ENCODE data around the gene LGALS8.
A peak's percentile ranks its signal among the peaks of the same experiment; 100 is the strongest.

Gene LGALS8

DNA sequence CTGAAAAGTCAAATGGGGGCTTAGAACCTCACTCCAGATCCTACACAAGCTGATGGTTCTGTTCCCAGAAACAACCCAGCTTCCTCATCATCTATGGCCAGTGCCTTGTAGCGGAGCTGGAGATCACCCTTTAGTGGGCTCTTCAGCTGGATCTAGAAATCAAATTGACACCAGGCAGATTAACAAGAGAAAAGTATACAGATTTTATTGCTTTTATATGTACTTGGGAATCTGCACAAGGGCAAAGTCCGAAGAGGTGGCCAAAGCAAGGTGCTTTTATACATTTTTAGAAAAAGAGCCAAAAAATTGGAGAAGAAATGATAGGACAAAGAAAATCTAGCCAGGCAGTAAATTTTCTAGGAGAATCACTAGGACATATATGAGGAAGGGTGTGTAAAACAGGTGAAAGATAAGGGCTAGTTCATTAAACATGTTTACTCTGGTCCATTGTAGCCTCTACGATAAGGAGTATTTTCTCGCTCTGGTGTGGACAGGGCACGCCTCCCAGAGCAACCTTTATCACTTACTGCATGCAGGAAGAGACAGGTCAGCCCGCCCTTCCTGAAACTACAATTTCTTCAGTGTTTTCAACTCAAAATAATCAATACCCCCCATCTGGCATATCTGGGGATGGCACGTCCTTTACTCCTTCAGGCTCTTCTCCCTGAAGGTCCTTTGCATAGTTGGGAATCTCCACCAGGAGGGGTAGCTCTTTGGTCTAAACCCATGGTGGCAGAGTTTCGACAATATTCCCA, 14.0 kb upstream of the LGALS8 start:
- DNase-seq, result no peak

DNA sequence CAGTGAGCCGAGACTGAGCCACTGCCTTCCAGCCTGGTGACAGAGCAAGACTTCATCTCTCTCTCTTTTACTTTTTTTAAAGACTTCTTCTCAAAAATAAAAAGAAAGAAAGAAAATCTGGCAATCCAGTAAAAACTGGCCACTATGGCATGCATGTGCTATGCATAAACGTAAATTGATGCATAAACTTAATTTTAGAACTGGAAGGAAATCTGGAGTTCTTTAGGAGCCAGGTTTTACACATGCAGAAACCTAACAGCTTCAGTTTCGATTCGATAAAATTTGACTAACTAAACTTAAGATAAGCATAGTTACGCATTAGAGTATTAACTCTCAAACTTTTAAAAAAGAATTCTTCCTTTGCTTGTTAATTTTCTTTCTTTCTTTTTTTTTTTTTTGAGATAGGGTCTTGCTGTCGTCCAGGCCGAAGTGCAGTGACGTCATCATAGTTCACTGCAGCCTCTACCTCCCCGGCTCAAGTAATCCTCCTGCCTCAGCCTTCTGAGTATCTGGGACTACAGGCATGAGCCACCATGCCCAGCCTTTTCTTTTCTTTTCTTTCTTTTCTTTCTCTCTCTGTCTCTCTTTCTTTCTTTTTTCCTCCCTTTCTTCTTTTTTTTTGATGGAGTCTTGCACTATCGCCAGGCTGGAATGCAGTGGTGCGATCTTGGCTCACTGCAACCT, 11.9 kb upstream of the LGALS8 start:
- DNase-seq, result no peak

DNA sequence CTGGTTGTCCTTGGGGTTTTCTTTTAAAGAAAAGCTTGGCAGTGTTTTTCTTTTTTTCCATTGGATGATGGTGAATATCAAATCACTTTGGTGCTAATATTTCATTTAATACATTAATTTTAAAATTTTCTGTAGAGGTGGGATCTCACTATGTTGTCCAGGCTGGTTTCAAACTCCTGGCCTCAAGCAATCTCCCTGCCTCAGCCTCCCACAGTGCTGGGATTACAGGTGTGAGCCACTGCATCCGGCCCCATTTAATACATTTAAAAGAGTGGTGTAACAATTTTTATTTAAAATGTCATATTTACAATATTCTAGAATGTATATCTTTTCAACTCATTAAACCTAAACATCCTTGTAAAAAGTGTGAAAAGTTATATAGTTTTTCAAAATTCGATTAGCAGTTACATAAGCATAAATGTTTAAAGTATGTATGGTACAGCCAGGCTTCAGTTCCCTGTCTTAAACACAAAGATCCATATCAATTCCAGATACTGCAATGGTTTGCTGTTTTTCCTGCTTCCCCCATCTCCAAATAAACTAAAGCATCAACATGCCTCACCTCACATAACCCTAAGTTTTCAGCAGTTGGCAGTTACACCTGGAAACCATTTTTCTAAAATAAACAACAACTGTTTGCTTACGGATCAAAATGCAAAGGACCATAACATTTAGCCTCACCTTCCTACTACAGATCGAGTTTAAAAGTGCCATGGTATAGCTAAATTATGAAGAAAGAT, 8.9 kb upstream of the LGALS8 start:
- DNase-seq, result no peak

DNA sequence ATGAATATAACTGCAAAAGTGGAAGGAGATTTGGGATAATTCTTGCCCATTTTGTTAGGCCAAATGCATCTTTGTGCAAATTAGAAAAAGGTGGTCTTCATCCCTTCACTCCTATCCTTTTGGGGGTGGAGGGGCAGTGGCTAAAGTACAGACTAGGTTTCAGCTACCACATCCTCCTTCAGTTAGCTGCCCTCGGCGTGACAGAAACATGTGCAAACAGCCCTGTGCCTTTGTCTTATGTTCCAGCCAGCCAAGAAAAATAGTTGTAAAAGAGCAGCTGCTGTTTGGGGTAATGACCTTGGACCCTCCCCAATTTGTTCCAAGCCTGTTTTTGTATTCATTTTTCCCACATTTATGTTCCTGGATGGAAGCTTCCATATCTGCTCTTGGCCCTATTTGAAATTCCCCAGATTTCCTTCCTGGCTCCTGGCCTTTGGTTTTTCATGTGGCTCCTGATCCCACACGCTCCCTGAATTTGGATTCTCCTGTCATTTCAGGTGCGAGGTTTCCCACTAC, 8.3 kb upstream of the LGALS8 start:
- DNase-seq, result no peak

DNA sequence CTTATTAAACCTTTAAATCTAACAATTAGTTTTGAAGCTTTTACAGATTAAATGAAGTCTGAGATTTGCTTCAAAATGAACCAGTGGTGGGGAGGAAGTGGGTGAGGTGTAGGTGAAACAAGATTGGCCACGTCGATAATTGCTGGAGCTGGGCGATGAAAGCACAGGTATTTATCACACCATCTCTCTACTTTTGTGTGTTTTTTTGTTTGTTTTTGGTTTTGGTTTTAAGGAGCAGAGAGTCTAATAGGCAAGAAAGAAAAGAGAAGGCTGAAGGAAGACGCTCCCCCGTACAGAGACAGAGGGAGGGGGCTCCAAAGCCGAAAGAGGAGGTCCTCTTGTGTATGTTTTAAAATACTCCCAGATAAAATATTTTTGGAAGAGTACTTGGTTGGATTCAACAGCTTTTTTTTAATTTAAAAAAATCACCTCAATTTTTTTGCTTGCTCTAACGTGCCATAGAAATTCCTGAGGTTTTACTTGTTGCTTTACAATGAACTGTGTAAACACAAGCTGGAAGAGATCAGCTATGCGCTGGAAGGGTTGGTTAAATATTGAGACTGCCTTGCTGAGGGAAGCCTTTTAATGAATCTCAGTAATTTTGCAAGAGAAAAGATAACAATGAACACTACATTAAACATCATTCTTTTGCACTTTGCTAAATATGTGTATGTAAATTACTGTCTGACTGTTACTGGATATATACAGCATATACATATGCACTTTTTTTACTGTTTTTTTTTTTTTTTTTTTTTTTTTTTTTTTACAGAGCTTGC, 6.7 kb upstream of the LGALS8 start:
- DNase-seq, result no peak

DNA sequence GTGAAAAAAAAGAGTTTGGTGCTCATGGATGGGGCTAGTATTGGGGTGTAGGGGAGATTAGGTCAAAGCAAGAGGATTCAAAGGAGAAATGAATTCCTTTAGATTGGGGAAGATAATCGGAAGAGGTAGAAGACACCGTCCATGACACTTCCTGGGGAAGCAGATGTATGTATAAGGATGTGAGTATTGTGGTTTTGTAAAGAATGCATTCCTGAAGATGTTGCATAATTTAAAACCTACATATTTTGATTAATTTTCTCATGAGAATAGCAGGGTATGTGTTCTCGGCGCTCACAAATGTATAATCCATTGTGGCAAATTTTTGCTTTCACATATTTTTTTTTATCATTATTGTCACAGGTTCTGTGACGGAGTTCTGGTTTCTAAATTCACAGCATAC, 5.5 kb upstream of the LGALS8 start:
- no peak for DNase-seq

DNA sequence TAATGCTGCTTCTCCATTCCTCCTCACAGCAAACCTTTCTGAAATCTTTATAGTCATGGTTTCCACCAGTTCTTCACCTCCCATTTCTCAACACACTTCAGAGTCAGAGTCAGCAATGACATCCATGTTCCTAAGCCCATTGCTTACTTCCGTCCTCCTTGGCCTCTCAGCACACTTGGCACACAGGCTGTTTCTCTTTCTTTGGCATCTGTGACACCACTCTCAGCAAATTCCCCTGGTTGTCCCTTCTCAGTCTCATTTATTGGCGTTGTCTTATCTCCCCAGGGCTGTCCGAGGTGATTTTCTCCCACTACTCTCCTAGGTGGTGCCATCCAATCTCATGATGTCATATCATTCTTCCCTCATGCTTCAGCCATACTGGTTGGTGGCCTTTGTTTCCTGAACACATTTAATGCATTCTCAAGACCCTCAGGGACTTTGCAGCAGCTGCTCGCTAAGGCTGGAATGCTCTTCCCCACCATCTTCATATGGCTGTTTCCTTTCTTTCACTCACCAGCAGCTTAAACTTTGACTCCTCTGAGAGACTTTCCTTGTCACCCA, 3.3 kb upstream of the LGALS8 start:
- no peak for DNase-seq

DNA sequence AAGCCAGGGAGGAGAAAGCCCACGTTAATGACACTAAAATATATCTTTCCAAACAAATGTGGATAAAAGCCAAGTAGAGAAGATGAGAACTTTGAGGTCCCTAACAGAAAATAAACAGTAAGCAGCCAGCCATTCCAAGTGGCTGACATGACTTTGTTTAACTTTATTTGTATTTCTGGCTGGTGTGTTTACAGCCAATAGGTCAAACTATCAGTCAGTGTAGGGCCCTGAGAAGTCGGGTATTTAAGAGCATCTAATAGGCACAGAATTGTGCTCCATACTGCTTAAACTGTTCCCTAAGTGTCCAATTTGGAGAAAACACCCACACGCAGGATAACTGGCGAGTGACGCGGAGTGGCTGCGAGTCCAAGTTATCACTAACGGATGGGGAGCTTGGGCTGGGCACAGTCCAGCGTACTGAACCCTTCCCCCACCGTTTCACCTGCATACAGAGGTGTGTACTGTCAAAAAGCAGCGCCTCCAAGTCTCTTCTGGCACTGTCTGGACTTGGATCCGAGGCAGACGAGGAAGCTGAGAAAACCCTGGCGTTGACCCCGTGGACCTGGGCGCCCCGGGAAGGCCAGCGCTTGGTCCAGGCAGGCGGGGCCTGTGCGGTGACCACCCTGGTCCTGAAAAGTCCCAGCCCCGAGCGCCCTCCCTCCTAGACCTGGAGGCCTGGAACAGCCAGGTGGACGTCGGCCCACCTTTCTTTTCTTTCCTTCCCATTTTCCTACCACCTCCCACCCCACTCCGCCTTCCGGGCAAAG, 662 bp upstream of the LGALS8 start:
- DNase-seq, result no peak

DNA sequence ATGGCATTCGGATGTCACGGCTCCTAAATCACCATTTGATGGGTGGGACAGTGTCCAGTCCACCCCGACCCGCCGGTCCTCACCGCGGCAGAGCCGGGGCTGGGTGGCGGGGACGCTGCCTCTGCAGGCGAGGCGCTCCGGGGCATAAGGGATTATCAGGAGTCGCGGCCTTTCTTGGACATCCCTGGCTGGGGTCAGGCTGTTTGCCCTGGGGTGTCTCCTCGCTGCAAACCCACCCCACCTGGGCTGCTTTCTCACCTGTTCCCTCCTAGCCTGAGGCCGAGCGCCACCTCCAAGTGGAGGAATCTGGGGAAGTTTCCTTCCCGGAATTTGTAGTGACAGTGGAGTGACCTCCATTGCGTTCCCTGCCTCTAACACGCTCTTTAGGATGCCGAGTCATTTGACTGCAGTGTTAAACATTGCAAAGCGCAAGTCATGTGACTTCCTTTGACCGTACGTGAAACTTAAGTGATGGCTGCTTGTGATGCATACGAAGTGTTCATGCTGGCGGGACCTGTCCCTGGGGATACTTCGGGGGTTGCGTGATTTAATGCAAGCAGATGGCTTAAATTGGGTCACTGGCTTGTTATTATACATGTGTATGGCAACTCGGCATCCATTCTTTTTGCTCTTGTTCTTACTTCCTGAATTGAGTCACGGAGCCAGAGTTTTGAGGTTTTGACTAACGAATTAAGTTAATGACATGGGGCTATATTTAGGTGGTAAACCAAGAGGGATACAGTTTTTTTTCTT, 536 bp downstream of the LGALS8 start:
- DNase-seq, result peak; percentile 81

DNA sequence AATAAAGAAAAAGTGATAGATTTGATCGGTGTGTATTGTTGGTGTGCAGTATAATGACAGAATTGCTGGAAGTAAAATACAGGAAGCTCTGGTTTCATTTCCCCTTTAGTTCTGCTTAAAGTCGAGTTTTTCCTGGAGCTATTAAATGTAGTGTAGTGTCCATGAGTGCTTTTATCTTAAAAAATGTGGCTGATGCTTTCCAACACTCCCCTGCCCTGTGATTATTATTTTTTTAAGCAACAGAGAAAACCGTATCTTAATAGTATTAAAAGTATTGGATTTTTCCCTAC, 1.1 kb downstream of the LGALS8 start:
- DNase-seq, result no peak

DNA sequence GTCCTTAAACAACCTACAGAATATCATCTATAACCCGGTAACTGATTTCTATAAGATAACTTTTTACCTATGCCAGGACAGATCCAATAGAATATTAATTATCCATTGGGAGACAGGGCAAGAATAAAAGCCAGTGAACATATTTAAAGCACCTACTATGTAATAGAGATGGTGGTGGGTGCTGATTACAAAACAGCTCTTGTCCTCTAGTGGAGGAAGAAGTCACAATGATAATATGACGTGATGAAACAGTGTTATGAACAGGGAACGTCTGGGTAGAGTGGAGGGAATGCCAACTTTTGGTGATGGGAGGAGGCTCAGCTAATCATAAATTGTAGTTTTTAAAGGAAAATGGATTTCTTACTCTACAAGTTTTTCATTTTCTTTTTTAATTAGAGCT, 2.3 kb downstream of the LGALS8 start:
- no peak for DNase-seq

DNA sequence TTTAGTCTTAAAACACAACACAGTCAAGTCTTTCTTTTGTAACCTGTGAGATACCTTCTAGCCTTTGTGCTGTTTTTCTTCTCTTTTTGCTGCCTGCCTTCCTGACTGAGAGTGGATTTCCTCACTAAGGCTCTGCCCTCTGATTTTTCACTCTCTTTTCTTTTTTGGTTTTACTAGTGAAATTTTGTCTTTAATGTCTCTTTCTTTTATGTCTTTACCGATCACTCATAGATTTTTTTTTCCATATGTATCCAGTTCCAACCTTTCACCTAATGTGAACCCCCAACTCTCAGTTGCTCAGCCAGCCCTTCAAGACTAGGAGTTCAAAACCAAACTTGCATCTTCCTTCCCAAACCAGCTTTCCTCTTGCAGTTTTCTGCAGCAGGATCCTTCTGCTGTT, 6.5 kb downstream of the LGALS8 start:
- no peak for DNase-seq

DNA sequence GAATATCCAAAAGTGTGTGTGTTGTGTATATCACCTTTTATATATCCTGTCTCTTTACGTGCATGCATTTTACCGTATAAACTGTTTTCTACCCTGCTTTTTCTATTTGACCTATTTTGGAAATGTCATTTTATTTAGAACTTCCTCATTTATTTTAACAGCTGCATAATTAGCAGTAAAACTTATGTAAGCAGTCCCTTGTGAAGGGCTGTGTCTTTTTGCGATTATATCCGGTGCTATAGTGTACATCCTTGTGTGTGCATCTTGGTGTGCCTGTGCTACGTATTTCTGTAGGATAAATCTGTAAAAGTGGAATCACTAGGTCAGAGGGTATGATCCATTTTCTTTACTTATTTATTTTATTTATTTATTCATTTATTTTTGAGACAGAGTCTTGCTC, 7.2 kb downstream of the LGALS8 start:
- DNase-seq, result no peak

DNA sequence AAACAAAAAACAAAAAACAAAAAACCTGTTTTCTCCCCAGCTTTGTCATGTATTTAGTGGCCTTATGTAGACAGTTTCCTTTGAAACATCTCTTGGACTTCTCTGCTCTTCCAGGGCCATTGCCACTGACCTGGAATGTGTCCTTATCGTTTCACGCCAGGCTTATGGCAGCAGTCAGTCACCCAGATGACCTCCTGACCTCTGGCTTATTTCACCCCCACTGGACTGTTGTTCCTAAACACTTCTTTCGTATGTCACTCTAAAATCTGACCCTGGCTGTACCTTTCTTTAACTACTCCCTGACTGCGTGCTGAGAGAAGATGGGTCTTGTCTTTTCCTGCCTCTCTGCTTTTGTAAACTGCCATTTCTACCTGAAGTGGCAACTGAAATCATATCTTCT, 9.1 kb downstream of the LGALS8 start:
- DNase-seq, result no peak

DNA sequence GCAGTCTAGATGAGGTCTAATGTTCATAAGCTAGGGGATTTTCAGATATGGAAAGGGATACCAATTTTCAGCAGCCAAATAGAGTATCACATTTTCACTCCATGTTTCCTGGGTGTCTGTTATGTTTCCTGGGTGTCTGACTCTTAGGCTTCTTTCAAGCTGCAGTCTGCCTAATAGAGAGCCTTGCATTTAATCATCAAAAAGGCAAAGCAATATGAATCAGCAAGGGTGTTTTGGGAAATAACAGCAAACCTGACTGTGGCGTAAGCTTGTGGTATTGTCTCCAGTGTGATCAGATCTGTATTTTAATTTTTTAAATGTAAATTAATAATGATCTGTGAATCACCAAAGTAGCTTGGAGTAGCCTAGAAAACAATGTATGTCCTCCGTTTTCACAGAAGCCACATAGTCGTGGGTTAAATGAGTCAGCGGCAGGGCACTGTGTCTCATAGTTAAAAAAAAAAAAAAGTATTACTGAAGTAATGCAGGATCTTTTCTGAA, 10.4 kb downstream of the LGALS8 start:
- DNase-seq, result no peak

DNA sequence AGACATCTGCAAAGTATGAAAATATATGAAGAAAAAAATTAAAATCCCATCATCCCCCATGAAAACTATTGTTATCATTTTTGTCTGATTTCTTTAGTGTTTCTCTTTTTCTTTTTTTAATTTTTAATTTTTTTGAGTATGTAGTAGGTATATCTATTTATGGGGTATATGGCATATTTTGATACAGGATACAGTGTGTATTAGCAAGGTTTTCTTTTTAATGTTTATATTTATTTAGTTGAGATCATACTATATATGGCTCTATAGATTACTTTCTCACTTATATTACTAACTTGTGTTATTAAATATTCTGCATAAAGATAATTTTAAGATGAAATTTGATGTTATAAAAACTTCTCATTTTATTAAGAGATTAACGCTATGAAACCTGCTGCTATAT, 11.4 kb downstream of the LGALS8 start:
- no peak for DNase-seq

DNA sequence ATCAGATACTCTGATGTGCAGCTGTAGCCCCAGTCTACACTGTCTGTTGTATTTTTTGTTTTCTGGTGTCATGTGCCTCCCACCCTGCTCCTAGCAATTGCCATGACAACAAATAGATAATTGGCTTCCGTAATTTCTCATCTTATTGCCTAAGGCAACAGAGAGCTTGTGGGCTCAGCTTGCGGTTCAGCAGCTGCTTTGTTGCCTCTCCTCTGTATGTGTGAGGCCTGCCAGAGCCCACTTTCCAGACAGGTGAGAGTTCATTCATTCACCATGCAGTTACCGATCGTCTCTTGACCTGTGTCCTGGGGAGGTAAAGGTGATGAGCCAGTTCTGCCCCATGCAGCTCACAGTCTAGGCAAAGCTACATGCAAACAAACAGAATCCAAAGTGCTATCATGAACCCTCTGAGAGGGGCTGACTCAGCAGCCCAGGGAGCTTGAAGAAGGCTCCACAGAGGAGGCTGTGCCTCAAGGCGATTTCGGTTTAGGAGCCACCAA, 11.9 kb downstream of the LGALS8 start:
- no peak for DNase-seq

DNA sequence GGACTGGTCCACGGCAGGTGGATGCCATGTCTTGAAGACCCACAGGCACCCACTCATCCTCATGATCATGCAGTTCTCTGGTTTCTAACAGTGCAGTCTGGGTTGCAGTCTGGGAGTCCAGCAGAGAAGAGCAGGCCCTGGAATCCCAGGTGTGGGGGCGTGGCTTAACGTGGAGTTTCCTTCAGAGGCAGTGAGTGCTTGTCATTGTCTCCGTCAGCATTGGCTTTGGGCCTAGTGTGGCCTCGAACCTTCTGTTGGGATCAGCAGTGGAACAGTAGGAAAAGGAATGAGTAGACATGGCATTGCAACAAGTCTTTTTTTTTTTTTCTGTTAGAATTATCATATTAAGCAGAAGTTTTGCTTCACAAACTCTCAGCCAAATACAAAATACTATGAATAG, 12.8 kb downstream of the LGALS8 start:
- DNase-seq, result no peak

DNA sequence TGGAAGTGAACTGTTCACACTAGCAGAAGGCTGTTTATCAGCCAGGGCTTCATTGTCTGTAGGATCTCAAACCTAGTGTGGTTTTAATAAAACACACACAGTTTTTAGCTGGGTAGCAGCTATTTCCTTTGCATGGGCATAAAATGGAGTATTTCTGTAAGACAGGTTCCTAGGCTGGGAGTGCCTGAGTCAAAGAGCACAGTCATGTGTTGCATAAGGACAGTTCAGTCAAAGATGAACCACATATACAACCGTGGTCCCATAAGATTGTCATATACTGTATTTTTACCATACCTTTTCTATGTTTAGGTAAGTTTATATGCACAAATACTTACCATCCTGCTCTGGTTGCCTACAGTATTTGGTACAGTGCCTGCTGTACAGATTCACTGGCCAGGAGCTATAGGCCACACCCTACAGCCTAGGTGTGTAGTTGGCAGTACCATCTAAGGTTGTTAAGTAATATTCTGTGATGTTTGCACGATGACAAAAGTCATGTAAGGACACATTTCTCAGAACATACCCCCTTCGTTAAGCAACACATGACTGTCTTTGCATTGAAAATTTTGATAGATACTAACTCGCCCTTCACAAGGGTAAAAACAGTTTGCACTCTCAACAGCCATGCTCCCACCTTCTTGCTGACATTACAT, 17.2 kb downstream of the LGALS8 start:
- no peak for DNase-seq

DNA sequence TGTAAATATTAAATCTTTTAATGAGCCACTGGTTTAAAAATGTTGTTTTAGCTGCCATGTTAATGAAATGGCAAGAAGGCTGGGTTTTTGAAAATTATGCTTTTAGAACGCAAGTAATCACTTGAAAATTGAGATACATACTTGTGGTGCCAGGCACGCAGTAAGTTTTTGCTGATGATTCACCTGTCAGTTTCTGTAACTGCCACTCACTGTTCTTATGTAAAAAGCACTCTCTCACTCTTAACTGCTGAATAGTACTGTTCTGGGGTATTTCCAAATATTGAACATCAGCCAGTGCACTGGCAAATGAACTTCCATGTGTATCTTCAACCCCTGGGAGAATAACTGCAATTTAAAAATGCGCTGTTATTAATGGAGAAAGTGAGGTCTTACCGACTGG, 17.9 kb downstream of the LGALS8 start:
- DNase-seq, result no peak

Measured in right forelimb (tissue), 1 donor.